GM19397 (cell line): ENCODE results near the gene ARSJ.

Source experiments
- ATAC-seq: cut with Tn5 transposase; IDR thresholded peaks from one replicate; pipeline ENCODE4 v1.9.1; 2021; ENCODE audit warnings: mild to moderate bottlenecking, moderate library complexity; ENCODE audit not compliant: unreplicated experiment

Gene ARSJ

GRCh38 chr4:113990886-113991285 is 11.4 kb upstream of the ARSJ start:
- no peak for ATAC-seq

DNA sequence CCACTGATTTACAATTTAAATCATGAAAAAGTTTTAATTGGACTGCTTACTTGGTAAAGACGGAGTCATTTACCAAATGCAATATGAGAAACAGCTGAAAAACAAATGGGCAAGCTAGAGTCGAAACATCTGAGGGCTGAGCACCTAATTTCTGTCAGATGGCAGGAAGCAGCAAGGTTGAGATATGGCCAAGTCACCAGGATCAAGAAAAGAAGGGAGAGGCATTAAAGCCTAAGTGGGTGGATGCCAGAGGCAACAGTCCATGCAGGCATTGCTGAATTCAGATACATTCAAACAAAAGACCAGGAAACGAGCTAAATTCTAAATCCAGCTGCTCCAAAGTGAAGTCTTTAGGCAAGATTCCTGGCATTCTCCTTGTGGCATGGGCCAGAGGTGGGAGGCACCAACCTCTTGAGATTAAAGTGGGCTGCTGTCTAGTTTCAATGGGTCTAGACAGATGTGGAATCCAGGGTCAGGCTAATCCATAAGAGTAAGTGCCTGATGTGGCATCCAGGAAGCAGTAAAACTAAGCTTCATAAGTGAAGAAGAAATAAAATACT is 8.0 kb upstream of the ARSJ start:
- no peak for ATAC-seq

- no peak for ATAC-seq
These were observed 2.7 kb upstream of the ARSJ start for GRCh38 chr4:113982181-113982580.

DNA sequence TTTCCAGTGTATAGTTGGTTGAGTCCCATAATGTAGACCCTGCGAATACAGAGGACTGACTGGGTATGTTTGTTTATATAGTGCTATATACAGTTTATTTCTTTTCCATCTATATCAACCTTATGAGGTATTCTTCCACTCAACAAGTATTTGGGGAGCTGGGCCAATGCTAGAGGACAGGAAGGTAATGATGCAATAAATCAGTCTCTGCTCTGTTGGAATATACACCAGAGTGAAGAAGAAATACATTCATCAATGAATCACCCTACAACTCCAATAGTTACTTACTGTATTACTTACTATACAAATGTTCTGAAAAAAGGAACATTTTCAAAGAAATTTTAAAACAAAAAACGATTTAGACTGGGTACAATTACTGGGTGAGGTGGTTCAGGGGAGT is 2.1 kb upstream of the ARSJ start:
- no peak for ATAC-seq

- ATAC-seq, result no peak
These were observed 613 bp upstream of the ARSJ start for GRCh38 chr4:113979905-113980615.

DNA sequence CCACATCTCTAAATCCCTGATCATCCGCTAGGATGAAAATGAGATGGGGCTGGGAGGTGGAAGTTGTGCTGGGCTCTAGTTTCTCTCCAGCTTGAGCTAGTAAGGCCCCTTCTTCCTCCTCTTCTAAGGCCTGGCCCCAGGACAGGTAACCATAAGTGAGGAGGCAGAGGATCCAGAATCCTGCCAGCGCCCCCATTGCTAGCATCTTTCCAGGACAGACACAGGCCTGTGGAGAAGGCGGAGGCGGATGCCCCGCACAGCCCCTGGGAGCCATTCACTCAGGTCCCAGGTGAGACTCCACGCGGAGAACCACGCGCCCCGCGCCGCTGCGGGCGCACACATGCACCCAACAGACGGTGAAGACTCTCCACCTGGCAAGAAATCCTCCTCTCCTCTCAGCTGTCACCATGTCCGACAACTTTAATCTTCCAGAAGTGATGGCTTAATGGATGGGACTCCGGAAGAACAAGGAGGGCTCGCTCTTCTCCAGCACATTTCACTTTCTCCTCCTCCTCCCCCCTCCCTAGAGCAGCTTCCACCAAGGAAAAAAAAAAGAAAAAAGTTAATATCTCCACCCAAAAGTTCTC is 793 bp downstream of the ARSJ start:
- no peak for ATAC-seq

DNA sequence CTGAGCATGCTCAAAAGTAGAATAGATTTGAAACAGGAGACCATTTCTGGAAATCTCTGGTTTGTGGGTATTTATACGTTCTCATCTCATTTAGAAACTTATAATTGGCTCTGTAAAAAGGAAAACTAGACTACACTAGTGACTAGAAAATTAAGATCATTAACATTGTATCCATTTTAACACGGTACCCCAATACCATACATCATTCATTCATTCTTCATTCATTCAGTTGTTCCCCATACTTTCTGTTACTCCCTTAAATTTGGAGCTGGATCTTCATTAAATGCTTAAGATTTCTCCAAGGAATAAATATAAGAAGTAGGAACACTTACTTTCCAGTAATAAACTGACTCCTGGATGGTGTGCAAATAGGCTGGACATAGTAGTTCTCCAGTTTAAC is 1.3 kb downstream of the ARSJ start:
- ATAC-seq, result no peak

DNA sequence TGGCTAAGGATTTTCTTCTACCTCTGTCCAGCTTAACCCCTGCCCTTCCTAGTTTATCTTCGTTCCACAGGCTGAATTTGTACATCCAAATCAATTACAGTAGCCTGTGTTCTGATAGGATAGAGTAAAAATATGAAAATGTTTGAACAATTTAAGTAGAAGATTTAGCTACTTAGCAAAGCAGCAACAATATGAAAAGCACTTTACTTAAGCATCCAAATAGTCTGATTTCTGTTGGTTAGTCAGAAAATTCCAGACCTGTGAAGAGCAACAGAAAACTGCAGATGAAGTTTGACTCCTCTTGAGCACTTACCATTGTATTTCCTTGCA is 2.0 kb downstream of the ARSJ start:
- no peak for ATAC-seq

- ATAC-seq, result no peak
These were observed 2.5 kb downstream of the ARSJ start for GRCh38 chr4:113976741-113977525.

DNA sequence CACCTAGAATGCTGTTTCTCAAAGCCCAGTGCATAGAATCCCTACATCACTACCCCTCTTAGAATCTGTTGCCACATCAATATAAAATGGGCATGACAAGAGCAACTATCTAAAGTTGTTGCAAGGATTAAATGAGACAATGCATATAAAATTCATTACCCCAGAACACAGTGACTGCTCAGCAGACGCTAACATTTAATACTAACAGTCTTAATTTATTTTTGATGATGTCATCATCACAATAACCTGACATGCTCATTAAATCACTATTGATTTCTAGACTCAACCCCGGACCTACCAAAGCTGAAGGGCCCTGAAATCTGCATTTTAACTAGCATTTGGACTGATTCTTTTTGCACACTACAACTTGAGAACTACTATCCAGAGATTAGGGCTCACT is 3.9 kb downstream of the ARSJ start:
- no peak for ATAC-seq

DNA sequence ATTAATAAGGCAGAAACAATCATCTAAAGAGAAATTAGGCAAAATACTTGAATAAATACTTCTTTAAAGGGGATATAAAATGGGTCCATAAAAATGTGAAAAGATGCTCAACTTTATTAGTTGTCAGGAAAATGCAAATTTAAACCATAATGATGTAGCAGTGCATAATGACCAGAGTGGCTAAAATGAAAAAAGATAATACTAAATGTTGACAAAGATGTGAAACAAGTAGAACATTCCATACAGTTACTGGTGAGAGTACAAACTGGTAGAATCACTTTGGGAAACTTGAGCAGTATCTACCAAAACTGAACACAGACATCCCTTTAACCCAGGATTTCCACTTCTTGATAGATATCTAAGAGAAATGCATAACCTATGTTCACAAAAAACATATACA is 5.0 kb downstream of the ARSJ start:
- no peak for ATAC-seq

DNA sequence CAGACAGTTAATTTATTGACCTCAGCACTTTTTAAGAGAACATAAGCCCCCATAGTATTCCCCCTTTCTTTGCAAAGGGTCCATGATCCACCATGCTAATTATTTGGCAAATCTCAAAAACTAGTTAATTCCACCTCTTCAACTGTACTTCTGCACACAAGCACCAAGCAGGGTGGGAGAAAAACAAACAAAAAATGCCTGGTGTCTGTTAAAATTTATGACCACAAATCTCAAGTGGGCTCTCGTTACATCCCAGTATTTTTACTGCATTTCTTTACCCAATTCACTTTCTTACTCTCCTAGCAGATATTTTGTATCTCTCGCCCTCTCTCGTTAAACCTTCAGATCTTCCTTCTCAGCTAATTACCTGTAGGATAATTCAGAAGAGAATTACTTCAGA is 6.1 kb downstream of the ARSJ start:
- ATAC-seq, result no peak

GRCh38 chr4:113972781-113973180 is 6.7 kb downstream of the ARSJ start:
- no peak for ATAC-seq

GRCh38 chr4:113971706-113972360 is 7.6 kb downstream of the ARSJ start:
- ATAC-seq, result no peak

- ATAC-seq, result no peak
These were observed 9.6 kb downstream of the ARSJ start for GRCh38 chr4:113969709-113970334.

DNA sequence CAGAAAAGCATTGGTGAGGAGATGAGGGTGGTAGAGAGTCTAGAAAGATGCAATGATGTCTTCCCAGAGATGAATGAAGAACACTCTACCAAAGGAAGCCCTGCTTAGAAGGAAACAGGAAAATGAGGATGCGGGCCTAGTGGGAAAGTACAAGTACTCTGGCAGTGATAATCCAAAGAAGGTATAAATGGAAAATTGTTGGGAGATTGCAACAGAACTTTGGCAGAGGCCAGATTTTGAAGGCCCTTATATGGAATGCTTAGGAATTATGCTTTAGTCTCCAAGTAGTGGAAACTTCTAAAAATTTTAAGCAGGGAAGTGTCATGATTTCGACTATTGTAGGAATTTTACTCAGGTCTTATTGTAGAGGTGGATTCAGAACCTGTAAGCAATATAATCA is 11.0 kb downstream of the ARSJ start:
- ATAC-seq, result no peak

GRCh38 chr4:113967687-113968086 is 11.8 kb downstream of the ARSJ start:
- ATAC-seq, result no peak

DNA sequence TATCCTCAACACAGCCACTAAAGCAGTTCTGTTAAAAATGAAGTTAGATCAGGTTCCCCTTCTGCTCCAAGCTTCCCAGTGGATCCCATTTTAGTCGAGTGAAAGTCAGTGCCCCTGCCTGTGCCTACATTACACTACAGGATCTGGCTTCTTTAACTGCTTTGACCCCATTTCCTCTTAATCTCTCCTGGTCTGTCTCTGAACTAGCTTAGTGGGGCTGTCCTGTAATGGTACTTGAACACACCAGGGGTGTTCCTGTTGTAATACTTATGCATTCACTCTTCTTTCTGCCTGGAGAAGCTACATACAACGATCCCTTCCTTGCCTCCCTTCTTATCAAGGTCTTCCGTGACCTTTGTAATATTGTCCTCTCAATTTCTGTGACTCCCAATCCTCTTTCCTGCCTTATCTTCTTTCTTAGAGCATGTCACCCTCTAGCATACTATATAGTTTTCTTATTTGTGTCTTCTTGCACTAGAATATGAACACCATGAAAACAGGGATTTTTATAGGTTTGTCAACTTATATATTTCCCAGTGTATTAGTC is 16.7 kb downstream of the ARSJ start:
- ATAC-seq, result no peak

DNA sequence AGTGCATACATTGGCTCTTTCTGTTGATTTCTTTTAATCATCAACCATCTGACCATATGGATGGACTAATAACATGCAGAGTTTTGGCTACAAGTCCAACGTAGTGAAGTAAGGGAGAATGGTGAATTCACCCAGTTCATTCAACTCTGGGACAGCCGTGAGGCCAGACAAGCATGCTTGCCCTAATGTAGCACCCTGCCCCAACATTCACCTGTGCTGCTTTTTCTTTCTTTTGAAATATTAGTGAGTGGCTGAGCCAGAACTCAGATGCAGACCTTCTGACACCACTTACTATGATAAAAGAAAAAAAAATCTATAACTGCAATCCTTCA is 17.5 kb downstream of the ARSJ start:
- no peak for ATAC-seq

GRCh38 chr4:113960684-113961321 is 18.6 kb downstream of the ARSJ start:
- ATAC-seq, result no peak
